Pancreas (tissue), 10 donors: ENCODE data around the gene SVOP. TPM values are rescaled to one million over a fixed set of nuclear protein-coding genes. Genes with fewer than 3 reads are reported as not detected.
"Not testable (repeated sequence)": the region's sequence is repeated elsewhere in the genome, so short reads cannot be mapped to it uniquely, and the experiment has no call there.

Source experiments
- ATAC-seq, 4 donors: fragments of 200-7000 bp; cut with Tn5 transposase; one replicate each; pipeline versions ENCODE4 v1.8.0 to v1.9.1; 2020; ENCODE audit warnings: mild to moderate bottlenecking in 4 of 4, moderate library complexity in 4 of 4
- DNase-seq, 6 donors: peaks; one replicate each; pipeline ENCODE4 v3.0.0-alpha.2; 2020
- FAIRE-seq: peaks from 2 replicates; lab custom pipeline; 2012; peaks lifted over from hg19 to GRCh38; lab: Jason Lieb, UNC
- H3K27ac ChIP-seq, 4 donors: fragments of 200-600 bp; sonication (generic); 1 replicate in 3 of 4; 2 replicates in 1 of 4; pipeline versions ENCODE4 v1.5.0 to v1.8.0; 2020
- H3K27me3 ChIP-seq, 4 donors: fragments of 200-600 bp; one replicate each; pipeline ENCODE4 v1.8.0; 2021
- H3K36me3 ChIP-seq, 3 donors: fragments of 200-600 bp; sonication (generic) in 1 of 3; one replicate each; pipeline versions ENCODE4 v1.5.0 to v1.8.0; 2020 to 2021
- H3K4me1 ChIP-seq, 3 donors: fragments of 200-600 bp; one replicate each; pipeline ENCODE4 v1.8.0; 2021
- H3K4me3 ChIP-seq, 4 donors: fragments of 200-600 bp; sonication (generic) in 2 of 4; one replicate each; pipeline versions ENCODE4 v1.5.0 to v1.8.0; 2020 to 2021
- H3K9me3 ChIP-seq, 4 donors: fragments of 200-600 bp; one replicate each; pipeline ENCODE4 v1.8.0; 2021
- WGBS, 2 donors: extraction: QIAGEN DNeasy Blood & Tissue Kit; methylation state at CpG; one replicate each; pipeline ENCODE4 v1.1.7; 2013; 5-methylcytosine and 5-hydroxymethylcytosine counted together
- intact Hi-C, 3 donors: fragments of 100-400 bp; cut with DNase I; formaldehyde crosslinking; loops; one replicate each; pipeline versions ENCODE4 v1.11.1 to v1.14.2; 2022
- polyA plus RNA-seq, 2 donors: library from polyadenylated mRNA; stranded (reverse); fragments of 200-250 nt; gene quantifications; one replicate each; pipeline ENCODE4 v1.2.3, GENCODE V29; 2013
- total RNA-seq, 6 donors: library from RNA; stranded (reverse); fragmentation: NEBNext Ultra II Directional in 4 of 6; extraction: Animal tissue kit (Norgen Biotek cat#: 25700) in 4 of 6; gene quantifications; one replicate each; pipeline versions ENCODE4 v1.2.1 to v1.2.4, GENCODE V29; 2021 to 2023
- TF ChIP-seq, protein P1 (sequence below), 4 donors: fragments of 200-600 bp; sonication (generic) in 3 of 4; IDR thresholded peaks; one replicate each; pipeline versions ENCODE4 v1.5.0 to v1.8.0; 2021; ENCODE audit warnings: antibody characterized with exemption in 4 of 4
- donor health status: healthy with polysubstance abuse.
- donor health status: DM: no; HTN: no; CAD: no; lungs with moderate emphysema.
- donor health status: DM: no; HTN: no; CAD: no.
- donor health status: control.
- donor health status: control.
- donor health status: Bipolar disorder and iron deficiency.
- donor health status: DM: yes; HTN: yes; CAD: no.
- donor health status: DM: no; HTN: no; CAD: no.
- donor health status: DM: no; HTN: no; CAD: no.
- donor health status: DM: yes; HTN: yes; CAD: no.

Gene SVOP
- total and polyA plus RNA-seq, 8 donors: 0.13 to 4.3 (median 0.88) TPM

DNA sequence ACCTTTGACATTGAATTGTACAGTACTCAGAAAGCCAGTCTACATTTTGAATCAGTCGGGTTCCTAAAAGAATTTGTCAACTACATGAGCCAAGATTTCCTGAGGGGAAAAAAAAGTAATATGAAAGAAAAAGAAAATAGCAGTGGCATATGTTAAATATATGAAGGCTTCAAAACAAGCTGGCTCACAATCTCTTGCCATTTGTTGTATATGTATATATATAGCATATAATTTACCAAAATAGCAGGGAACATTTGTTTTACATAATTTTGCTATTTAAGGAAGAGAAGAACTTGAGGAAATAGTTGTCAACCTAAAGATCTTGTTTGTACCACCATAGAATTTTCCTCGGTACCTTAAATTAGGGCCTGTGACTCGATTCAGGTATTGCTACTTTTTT is 16.9 kb downstream of the SVOP start:
- no peak for ATAC-seq
- Histone ChIP-seq H3K36me3 (no peaks in the 10 kb centered on the region), H3K9me3 (no peaks in the 10 kb centered on the region), H3K27me3 (no peaks in the 10 kb centered on the region), H3K27ac (no peak overlapping the region), H3K4me1 (no peaks in the 10 kb centered on the region), H3K4me3 (no peak overlapping the region)
- DNase-seq: no peak
- WGBS, 2 donors: 63 to 67% methylated on average over 3 of the region's 3 CpGs
- intact Hi-C loops: no loop called here
- FAIRE-seq: no peak
- TF ChIP-seq, protein P1, sequence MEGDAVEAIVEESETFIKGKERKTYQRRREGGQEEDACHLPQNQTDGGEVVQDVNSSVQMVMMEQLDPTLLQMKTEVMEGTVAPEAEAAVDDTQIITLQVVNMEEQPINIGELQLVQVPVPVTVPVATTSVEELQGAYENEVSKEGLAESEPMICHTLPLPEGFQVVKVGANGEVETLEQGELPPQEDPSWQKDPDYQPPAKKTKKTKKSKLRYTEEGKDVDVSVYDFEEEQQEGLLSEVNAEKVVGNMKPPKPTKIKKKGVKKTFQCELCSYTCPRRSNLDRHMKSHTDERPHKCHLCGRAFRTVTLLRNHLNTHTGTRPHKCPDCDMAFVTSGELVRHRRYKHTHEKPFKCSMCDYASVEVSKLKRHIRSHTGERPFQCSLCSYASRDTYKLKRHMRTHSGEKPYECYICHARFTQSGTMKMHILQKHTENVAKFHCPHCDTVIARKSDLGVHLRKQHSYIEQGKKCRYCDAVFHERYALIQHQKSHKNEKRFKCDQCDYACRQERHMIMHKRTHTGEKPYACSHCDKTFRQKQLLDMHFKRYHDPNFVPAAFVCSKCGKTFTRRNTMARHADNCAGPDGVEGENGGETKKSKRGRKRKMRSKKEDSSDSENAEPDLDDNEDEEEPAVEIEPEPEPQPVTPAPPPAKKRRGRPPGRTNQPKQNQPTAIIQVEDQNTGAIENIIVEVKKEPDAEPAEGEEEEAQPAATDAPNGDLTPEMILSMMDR (IDR thresholded peaks at IDR 0.05): no peak

DNA sequence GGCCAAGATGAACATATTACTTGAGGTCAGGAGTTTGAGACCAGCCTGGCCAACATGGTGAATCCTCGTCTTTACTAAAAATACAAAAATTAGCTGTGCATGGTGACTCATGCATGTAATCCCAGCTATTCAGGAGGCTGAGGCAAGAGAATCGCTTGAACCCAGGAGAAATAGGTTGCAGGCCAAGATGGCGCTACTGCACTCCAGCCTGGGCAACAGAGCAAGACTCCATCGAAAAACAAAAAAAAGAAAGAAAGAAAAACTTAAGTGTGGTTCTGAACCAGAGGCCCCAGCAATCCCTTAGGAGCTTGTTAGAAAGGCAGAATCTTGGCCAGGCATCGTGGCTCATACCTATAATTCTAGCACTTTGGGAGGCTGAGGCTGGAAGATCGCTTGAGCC is 24.5 kb downstream of the SVOP start:
- no peaks in the 10 kb centered on the region for H3K27me3 ChIP-seq
- ATAC-seq (no peak), DNase-seq (no peak), FAIRE-seq (no peak)
- H3K27ac ChIP-seq: no peak overlapping the region
- H3K4me1 ChIP-seq: no peaks in the 10 kb centered on the region
- 79 to 82% methylated on average over 6 of the region's 6 CpGs for whole genome bisulfite sequencing, 2 donors
- no peaks in the 10 kb centered on the region for H3K36me3 ChIP-seq
- TF ChIP-seq, protein P1 (IDR thresholded peaks at IDR 0.05): no peak
- no peaks in the 10 kb centered on the region for H3K9me3 ChIP-seq
- intact Hi-C loops: no loop called here
- no peak overlapping the region for H3K4me3 ChIP-seq

DNA sequence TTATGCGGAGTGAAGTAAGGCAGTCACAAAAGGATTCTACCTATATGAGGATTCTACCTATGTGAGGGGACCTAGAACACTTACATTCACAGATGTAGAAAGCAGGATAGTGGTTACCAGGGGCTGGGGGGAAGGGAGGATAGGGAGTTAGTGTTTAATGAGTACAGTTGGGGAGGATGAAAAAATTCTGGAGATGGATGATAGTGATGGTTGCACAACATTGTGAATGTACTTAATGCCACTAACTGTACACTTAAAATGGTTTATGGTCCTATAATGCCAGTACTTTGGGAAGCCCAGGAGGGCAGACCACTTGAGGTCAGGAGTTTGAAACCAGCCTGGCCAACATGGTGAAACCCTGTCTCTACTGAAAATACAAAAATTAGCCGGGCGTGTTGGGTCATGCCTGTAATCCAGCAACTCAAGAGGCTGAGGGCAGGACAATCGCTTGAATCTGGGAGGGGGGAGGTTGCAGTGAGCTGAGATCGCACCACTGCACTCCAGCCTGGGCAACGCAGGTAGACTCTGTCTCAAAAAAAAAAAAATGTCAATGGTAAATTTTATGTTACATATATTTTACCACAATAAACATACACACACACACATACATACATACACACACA is 25.4 kb downstream of the SVOP start:
- intact Hi-C loops: no loop called here
- Histone ChIP-seq H3K4me3 (no peak overlapping the region), H3K9me3 (no peaks in the 10 kb centered on the region), H3K4me1 (no peaks in the 10 kb centered on the region), H3K27me3 (no peaks in the 10 kb centered on the region), H3K27ac (no peak overlapping the region), H3K36me3 (no peaks in the 10 kb centered on the region)
- FAIRE-seq (no peak), DNase-seq (no peak), ATAC-seq (no peak)
- 67 to 84% methylated on average over 6 of the region's 6 CpGs for WGBS, 2 donors
- TF ChIP-seq, protein P1 (IDR thresholded peaks at IDR 0.05): no peak

DNA sequence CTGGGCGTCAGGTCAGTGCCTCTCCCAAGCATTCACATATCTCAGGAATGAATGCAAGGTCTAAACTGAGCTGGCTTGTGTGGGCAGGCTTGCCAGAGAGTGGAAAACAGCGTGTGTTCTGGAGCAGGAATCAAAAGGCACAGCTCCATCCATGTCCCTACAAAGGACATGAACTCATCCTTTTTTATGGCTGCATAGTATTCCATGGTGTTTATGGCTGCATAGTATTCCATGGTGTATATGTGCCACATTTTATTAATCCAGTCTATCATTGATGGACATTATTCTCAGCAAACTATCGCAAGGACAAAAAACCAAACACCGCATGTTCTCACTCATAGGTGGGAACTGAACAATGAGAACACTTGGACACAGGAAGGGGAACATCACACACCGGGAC is 30.8 kb downstream of the SVOP start:
- 44 to 49% methylated on average over 5 of the region's 5 CpGs for WGBS, 2 donors
- H3K9me3 ChIP-seq, DNase-seq, intact Hi-C loops, H3K4me1 ChIP-seq, FAIRE-seq, H3K36me3 ChIP-seq, H3K4me3 ChIP-seq, ATAC-seq, H3K27ac ChIP-seq, H3K27me3 ChIP-seq: not testable (repeated sequence)

DNA sequence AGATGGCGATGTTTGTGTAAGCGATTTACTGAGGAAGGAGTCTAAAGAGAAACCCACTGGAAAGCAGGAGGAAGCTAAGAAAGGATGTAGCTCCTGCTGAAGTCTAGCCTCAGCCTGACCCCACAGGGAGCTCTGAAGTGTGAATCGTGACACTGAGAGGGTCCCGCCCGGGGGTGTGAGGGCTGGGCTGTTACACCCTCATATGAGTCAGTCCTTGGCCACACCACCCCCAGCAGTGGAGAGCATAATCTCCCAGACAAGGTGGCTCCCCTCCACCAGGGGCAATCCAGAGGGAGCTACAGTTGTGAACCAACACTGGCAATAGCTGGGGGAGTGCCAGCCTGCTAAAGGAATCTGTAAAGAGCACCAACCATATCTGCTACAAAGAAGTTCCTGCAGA is 31.5 kb downstream of the SVOP start:
- H3K36me3 ChIP-seq: no peaks in the 10 kb centered on the region
- H3K27me3 ChIP-seq: no peaks in the 10 kb centered on the region
- no peak overlapping the region for H3K4me3 ChIP-seq
- H3K27ac ChIP-seq: no peak overlapping the region
- H3K4me1 ChIP-seq: no peaks in the 10 kb centered on the region
- FAIRE-seq (no peak), DNase-seq (peak in 1 of 6 donors; percentile 37), ATAC-seq (no peak)
- intact Hi-C loops: no loop called here
- 30 to 43% methylated on average over 5 of the region's 5 CpGs for WGBS, 2 donors
- H3K9me3 ChIP-seq: no peaks in the 10 kb centered on the region
- TF ChIP-seq, protein P1 (IDR thresholded peaks at IDR 0.05): no peak
